IPS-NIHi7 (cell line): ENCODE results near the gene MARCHF6.
"Not testable (repeated sequence)": the region's sequence is repeated elsewhere in the genome, so short reads cannot be mapped to it uniquely, and the experiment has no call there.

Experiments
- DNase-seq: peaks from one replicate; pipeline ENCODE4 v3.0.0; 2012; ENCODE audit warnings: mixed read lengths; ENCODE audit errors: extremely low spot score

The MARCHF6 gene, protein sequence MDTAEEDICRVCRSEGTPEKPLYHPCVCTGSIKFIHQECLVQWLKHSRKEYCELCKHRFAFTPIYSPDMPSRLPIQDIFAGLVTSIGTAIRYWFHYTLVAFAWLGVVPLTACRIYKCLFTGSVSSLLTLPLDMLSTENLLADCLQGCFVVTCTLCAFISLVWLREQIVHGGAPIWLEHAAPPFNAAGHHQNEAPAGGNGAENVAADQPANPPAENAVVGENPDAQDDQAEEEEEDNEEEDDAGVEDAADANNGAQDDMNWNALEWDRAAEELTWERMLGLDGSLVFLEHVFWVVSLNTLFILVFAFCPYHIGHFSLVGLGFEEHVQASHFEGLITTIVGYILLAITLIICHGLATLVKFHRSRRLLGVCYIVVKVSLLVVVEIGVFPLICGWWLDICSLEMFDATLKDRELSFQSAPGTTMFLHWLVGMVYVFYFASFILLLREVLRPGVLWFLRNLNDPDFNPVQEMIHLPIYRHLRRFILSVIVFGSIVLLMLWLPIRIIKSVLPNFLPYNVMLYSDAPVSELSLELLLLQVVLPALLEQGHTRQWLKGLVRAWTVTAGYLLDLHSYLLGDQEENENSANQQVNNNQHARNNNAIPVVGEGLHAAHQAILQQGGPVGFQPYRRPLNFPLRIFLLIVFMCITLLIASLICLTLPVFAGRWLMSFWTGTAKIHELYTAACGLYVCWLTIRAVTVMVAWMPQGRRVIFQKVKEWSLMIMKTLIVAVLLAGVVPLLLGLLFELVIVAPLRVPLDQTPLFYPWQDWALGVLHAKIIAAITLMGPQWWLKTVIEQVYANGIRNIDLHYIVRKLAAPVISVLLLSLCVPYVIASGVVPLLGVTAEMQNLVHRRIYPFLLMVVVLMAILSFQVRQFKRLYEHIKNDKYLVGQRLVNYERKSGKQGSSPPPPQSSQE

DNA sequence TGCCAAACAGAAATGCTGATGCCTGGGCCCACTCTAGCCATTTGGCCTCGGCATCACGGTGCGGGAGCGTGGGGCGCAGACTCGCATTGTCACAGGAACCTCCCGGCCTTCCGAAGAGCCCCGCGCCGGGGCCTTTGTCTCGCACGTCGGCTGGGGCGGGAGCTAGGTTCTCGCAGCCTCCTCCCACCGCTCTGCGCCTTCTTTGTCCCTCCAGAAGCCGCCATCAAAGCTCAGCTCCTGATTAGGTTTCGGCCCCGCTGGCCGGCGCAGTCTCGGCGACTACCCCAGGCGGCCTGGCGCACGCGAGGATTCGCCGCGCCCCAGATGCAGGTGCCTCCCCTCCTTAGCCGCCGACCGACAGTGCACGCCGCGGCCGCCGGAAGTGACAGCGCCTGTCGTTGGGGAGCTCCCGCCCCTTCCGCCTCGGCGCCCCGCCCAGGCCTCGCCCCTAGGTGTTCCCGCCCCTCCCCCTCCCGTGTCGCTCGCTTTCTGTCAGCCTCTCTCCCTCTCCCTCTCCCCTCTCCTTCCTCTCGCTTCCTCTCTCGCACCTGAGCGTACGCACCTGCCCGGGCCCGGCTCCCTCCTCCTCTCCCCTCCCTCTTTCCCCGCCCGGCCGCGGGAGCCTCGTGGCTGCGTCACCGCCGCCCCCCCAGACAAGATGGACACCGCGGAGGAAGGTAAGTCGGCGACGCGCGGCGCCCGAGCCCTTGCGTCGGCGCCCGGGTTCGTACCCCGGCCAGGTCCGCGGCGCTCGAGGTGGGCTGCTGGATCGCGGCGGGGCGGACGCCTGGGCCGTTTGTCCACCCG is at the start of gene MARCHF6:
Gene MARCHF6, plus strand, starts transcription at position 455 of the 807 bp plus-strand sequence. Its CDS starts 204 bp downstream, at position 659.
- peak; percentile 90 for DNase-seq

DNA sequence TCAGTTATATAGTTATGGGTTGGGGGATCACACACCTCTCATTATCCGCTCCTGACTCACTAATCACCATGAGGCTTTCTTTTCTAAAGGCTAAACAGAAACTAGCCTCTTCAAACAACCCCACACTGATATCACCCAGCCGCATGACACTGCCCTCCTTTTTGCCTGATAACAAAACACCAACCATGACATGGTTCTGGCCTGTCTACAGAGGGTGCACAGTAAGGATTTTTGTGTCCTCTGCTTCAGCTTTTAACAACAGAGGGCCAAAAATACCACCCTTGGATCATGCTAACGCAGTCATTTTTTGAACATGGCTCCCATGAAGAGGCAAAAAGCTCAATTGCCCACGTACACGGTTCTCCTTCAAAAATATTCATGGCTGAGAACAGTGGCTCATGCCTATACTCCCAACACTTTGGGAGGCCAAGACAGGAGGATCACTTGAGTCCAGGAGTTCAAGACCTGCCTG is 49.8 kb upstream of the MARCHF6 start:
- no peak for DNase-seq

DNA sequence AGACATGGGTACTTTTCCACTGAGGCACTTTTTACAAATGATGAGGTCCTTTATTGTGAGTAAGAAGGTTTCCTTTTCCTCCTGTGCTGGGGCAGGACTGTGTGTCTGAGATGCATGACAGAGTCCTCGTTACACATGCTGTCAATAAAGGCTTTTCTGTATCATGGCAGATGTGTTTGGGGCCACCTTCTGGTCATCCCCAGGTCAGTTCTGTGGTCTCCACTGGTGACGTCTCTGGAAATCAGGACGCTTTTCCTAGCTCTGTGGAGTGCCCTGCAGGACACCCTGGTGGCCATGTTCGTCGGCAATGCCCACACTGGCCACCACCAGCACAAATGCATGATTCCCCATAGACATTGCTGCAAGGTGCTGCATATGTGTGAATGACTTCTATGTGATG is 48.6 kb upstream of the MARCHF6 start:
- no peak for DNase-seq

DNA sequence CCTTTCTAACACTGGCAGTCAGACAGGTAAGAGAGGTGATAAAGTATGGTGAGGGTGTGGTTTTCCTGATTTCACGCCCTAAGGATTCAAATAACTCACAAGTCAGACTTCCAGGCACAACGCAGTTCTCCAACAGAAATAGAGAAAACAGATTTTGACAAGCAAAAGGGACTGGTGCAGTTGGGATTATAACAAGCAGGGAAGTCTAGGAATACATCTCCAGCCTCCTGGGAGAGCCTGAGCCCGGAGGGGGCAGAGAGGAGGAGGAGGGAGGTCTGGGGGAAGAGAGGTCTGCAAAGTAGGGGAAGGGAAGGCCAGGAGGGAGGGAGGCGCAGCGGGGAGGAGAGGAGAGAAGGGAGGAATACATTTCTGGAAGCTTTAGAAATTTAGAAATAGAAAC is 47.4 kb upstream of the MARCHF6 start:
- DNase-seq, result no peak

DNA sequence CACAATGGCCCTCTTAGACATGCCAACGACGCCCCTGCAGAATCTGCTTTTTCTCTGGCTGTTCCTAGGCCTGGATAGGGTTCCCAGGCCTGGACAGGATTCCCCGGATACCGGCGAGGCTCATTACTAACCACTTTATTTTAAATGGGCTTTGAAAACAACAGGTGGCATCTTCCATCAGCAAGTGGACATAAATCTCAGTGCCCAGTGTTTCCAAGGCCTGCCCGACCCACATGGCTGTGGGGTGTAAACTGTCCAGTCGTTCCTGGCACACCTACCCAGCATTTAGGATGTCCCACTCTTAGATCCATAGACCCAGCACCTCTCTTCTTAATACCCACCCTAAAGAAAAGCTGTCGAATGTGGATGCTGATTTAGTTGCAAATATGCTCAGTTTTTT is 46.7 kb upstream of the MARCHF6 start:
- no peak for DNase-seq

DNA sequence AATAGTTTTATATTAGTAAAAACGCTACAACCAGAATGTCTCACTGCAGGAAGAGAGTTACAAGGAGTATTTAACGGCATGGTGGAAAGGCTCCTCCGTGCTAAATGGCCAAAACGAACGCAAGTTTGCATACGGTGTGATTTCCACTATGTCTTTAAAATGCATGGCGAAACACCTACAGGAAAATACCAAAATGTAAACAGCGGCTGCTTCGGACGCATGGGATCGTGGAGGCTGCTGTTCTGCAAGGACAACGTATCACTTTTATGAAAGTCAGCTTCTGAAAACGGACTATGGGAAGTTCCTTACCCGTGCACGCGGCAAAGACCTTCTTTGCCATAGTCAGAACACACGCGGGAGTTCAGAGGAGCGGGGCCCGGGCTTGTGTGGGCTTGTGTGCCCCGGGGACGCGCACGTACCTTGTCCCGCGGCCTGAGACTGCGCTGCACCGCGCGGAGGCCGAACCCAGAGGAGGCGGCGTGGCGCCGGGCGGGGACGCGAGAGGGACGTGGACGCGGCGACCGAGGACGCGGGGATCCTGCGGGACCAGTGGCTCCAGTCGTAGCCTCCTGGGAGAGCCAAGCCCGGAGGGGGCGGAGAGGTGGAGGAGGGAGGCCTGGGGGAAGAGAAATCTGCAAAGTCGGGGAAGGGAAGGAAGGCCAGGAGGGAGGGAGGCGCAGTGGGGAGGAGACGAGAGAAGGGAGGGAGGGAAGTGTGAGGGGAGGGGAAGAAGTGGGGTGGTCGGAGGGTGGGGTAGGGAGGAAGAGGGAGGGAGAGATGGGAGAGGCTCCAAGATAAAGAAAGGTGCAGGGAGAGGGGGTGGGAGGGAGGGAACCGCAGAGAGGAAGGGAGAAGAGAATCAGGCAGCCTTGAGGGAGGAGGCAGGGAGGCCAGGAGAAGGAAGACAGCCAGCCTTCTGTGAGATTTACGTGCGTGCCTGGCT is 46.0 kb upstream of the MARCHF6 start, which contains the start of gene CMBL:
Gene CMBL, minus strand, starts transcription at position 697 of the 943 bp plus-strand sequence. CDS start 17,140 bp downstream, outside the sequence.
- peak; percentile 72 for DNase-seq

DNA sequence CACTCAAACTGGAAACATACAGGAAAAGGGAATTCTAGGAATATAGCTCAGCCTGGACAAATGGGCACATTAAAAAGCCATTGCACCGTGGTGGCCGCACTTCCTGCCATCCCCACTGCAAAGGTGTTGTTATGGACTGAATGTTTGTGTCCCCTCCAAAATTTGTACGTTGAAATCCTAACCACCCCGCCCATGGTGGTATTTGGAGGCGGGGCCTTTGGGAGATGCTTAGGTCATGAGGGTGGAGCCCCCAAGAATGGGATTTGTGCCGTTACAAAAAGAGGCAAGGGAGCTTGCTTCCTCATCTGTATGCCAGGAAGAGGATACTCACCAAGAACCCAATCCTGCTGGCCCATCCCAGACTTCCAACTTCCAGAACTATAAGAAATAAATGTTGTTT is 44.7 kb upstream of the MARCHF6 start:
- no peak for DNase-seq

DNA sequence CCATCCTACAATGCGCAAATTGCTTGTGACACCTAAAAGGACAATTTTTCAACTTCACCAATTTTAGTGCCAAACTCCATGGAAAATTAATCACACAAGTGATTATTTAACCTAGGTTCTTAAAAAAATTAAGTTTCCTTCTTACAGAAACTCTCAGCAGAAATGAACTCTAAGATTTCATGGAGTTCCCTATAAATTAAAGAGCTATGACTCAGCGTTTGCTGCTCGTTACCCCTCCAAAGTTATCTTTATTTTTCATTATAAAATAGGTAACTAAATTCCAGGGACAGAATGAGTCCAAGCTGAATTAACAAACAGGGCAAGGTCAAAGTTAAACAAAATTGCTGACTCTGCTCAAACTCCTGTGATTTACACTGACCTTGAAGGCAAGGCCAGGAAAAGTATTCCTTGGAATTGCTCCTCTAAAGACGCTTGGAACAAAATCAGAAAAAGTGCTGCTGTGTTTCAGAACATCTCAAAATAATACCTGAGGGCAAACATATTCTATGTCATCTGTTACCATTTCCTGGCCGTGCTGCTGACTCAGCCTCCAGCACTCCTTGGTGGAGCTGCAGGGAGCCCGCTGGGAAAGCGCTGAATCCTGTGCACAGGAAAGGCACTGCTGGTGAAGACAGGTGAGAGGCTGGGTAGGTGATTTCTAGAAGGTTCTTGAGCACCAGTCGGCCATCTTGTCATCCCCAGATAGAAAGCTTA is 43.3 kb upstream of the MARCHF6 start:
- DNase-seq, result peak; percentile 56

DNA sequence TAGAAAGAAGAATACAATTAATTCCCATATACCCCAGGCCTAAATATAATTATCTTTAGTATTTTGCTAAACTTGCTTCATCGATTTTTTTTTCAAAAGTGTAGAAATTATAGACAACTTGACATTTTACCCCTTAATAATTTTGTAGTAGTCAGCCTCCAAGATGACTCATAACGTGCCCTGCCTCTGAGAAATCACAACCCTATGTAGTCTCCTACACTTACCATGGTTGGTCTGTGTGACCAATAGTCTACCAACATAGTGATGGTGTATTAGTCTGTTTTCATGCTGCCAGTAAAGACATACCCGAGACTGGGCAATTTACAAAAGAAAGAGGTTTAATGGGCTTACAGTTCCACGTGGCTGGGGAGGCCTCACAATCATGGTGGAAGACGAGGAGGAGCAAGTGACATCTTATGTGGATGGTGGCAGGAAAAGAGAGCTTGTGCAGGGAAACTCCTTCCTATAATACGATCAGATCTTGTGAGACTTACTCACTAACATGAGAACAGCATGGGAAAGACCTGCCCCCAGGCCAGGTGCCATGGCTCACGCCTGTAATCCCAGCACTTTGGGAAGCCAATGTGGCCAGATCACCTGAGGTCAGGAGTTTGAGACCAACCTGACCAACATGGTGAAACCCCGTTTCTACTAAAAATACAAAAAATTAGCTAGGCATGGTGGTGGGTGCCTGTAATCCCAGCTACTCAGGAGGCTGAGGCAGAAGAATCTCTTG is 42.5 kb upstream of the MARCHF6 start:
- DNase-seq, result not testable (repeated sequence)

DNA sequence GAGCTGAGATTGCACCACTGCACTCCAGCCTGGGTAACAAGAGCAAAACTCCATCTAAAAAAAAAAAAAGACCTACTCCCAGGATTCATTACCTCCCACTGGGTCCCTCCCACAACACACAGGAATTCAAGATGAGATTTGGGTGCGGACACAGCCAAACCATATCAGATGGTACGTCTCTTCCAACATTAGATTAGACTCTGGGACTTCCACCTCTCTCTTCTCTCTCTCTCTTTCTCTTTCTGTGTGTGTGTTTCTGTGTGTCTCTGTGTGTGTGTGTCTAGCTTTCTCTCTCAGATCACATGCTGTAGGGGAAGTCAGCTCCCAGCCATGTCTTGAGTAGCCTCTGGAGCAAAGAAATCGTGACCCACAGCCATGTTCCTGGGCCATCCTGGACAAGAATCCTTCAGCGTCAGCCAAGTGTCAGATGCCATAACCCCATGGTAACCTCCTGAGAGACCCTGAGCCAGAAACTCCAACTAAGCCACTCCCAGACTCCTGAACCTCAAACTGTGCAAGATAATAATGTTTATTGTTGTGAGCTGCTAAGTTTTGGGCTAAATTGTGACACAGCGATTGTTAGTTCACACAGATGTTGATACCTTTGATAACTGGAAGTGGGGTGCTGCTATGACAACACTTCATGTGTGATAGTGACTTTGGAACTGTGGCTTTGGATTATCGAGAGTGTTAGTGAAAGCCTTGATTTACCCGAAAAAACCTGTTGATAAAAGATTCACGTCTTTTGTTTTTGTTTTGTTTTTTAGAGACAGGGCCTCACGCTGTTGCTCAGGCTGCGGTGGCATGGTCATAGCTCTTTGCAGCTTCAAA is 41.7 kb upstream of the MARCHF6 start:
- DNase-seq, result no peak

DNA sequence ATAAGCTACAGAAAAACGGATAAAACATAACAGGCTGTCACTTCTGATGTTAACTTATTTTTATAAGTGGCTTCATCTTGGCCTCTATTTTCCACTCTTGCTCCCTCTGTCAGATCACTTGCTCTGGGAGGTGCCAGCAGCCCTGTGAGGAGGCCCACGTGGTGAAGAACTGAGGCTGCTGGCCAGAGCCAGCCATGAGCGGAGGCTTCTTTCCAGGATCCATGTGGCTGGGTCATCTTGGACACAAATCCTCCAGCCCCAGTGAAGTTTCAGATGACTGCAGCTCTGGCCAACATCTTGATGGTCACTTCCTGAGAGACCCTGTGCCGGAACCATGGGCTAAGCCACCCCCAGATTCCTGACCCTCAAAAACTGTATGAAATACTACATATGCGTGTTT is 38.3 kb upstream of the MARCHF6 start:
- DNase-seq, result no peak

DNA sequence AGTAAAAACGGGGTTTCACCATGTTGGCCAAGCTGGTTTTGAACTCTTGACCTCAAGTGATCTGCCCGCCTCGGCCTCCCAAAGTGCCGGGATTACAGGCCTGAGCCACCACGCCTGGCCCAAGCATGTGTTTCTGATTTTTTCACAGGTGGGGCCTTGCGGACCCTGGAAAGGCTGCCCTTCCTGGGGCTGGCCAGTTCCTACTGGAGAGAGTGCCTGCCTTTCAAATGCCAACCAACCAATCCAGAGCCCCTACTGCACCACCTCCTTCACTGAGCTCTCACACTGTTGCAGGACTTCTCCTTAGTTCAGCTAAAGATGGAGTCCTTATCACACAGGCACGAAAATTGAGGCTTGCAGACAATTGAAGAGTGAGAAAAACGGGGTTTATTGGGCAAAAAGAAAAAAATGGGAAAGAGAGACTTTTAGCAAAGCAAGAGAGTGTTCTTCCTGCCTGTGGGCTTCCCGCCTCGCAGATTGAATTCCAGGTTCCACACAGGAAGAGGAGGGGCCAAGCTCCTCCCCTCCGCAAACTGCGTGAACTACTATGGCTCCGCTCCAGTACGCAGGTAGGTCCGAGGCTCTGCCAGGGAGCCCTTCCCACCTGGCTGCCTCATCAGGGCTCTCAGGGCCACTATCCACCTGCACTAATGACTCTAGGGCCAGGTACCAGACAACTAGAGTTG is 37.5 kb upstream of the MARCHF6 start:
- no peak for DNase-seq

DNA sequence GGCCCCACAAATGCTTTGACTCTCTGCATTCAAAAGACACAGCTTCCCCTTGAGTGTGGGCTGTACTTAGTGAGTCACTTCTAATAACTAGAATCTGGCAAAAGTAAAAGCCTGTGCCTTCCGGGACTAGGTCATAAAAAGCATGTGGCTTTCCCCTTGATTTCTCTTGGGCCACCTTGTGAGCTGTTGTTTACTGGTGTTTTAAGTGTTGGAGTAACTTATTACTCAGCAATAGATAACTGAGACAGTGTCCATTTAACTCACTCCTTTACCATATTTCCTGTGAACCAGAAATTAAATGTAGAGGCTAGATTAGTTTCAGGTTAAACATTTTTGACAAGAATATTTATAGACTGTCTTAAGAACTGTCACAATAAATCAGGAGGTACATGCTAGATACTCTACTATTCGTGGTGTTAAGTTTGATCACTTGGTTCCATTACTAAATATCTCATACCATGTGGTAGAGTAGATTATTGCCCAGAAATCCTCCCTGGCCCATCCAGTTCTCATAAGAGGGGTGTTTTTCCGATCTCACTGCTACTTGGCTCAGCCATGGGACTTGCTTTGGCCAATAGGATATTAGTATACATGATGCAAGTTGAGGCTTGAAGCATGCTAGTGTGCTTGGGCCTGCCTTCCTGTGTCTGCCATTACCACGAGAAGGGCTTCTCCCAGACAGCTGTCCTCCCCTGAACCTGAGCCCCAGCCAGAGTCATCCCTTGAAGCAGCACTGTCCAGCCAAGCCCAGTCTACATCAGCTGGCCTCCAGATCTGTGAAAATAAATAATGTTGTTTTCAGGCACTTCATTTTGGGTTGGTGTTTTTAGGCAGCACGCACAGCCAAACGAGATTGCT is 35.4 kb upstream of the MARCHF6 start:
- no peak for DNase-seq

DNA sequence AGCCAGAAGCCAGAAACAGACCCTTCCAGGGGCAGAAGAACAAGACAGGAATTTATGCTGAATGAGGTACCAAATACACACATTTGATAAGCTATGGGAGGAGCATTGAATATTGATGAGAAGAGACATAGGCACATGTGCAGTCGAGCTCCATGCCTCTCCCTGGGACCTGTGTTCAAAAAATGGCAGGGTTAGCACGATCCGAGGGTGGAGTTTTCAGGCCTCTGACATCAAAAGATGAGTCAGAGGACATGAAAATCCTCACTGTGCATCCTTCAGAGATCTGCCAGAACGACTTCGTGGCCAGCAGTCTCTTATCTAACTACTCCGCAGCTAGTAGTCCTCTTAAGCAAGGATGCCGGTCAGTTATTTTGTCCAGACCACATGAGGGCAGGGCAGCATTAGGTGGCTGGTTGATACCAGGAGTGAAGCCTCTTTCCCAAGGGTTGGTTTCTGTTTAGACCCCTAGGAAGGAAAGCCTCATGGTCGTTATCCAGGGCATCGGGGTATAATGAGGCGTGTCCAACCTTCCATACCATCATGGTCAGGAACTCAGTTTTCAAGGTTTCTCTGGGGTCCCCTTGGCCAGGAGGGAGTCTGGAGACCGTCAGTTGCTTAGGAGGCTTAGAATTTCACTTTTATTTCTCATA is 34.2 kb upstream of the MARCHF6 start:
- no peak for DNase-seq

DNA sequence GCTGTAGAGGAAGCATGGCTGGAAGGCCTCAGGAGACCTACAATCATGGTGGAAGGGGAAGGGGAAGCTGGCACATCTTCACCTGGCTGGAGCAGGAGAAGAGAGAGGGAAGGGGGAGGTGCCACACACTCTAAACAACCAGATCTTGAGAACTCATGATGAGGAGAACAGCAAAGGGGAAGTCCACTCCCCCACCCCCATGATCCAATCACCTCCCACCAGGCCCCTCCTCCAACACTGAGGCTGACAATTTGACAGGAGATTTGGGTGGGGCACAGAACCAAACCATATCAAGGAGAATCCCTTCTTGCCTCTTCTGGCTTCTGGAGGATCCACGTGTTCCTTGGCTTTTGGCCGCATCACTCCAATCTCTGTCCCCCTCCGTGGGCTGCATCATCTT is 32.7 kb upstream of the MARCHF6 start:
- no peak for DNase-seq

DNA sequence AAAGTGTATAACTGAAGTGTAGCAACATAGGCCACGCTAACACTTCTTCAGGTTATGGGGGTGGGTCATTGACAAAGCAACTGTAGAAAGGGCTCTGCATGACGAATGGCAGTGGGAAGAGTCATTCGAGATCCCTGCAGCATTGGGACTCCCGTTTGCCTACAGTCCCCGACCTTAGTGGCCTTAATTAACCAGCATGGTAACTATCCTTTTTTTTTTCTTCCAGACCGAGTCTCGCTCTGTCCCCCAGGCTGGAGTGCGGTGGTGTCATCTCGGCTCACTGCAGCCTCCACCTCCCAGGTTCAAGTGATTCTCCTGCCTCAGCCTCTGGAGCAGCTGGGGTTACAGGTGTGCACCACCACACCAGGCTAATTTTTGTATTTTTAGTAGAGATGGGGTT is 31.6 kb upstream of the MARCHF6 start:
- DNase-seq, result no peak
